K562 (cell line): ENCODE measurements around the gene LACC1. TPM values are rescaled to one million over a fixed set of nuclear protein-coding genes. Genes with fewer than 3 reads are reported as not detected.

Experiments used
- ATAC-seq: fragments of 200-7000 bp; cut with Tn5 transposase; 3 replicates; pipeline ENCODE4 v1.9.1; 2020; ENCODE audit warnings: moderate library complexity
- BruUV-seq: library from RNA; stranded (reverse); fragments of 400-500 nt; replicated peaks from 2 replicates; lab custom pipeline; 2021; lab: Mats Ljungman, UMichigan
- CTCF ChIA-PET: fragments of 300-600 bp; formaldehyde crosslinking; extraction: SDS; loops from one replicate; lab custom pipeline; 2021; ENCODE audit warnings: low intra/inter-chr PET ratio; lab: Yijun Ruan, JAX
- POLR2A ChIA-PET: fragments of 300-600, 350-650 bp; sonication (Branson Sonifier 250); formaldehyde crosslinking; extraction: SDS; loops from one replicate; lab custom pipeline; 2021; ENCODE audit warnings: antibody characterized with exemption, inconsistent platforms; lab: Yijun Ruan, JAX
- DNase-seq, 4 experiments: peaks; one replicate each; pipeline versions ENCODE4 v3.0.0 to v3.0.0-alpha.2; 2011 to 2018; ENCODE audit warnings: low spot score in 3 of 4, mixed read lengths in 3 of 4; ENCODE audit errors: extremely low read depth in 1 of 4
- FAIRE-seq: peaks from 2 replicates; lab custom pipeline; 2011; peaks lifted over from hg19 to GRCh38; lab: Jason Lieb, UNC
- H2AFZ ChIP-seq: 2 replicates; pipeline ENCODE4 v1.6.0; 2011; ENCODE audit warnings: low read depth, low read length, control low read depth, inconsistent platforms
- H3K27ac ChIP-seq: fragments of 200-600 bp; 3 replicates; pipeline ENCODE4 v1.8.0; 2011; ENCODE audit warnings: low read depth, mild to moderate bottlenecking, control low read depth, inconsistent platforms, low read length, moderate library complexity, mixed read lengths; ENCODE audit errors: extremely low read depth
- H3K27me3 ChIP-seq, 2 experiments: fragments of 300-600 bp in 1 of 2; 2 replicates in 1 of 2; 3 replicates in 1 of 2; pipeline versions ENCODE4 v1.6.0 to v1.8.0; 2011; ENCODE audit warnings: inconsistent platforms in 2 of 2, low read length in 2 of 2, mild to moderate bottlenecking in 1 of 2, mixed read lengths in 1 of 2, moderate library complexity in 1 of 2; ENCODE audit not compliant: control insufficient read depth in 2 of 2, insufficient read depth in 2 of 2
- H3K36me3 ChIP-seq: fragments of 300-600 bp; 3 replicates; pipeline ENCODE4 v1.8.0; 2011; ENCODE audit warnings: mild to moderate bottlenecking, low read length, inconsistent platforms; ENCODE audit not compliant: control insufficient read depth, insufficient read depth
- H3K4me1 ChIP-seq, 2 experiments: fragments of 200-600 bp in 1 of 2; replicated peaks in 1 of 2; 2 replicates in 1 of 2; 3 replicates in 1 of 2; pipeline versions ENCODE4 v1.5.1 to v1.8.0; 2011; ENCODE audit warnings: inconsistent platforms in 2 of 2, low read length in 2 of 2, mild to moderate bottlenecking in 1 of 2, mixed read lengths in 1 of 2, moderate library complexity in 1 of 2; ENCODE audit not compliant: control insufficient read depth in 2 of 2, insufficient read depth in 2 of 2
- H3K4me2 ChIP-seq: 2 replicates; pipeline ENCODE4 v1.6.1; 2011; ENCODE audit warnings: low read length, control low read depth, inconsistent platforms, mixed read lengths; ENCODE audit not compliant: insufficient read depth
- H3K4me3 ChIP-seq: fragments of 200-600 bp; sonication (generic), shearing (Covaris generic); 2 replicates; pipeline ENCODE4 v1.5.1; 2016; ENCODE audit warnings: control low read depth, inconsistent platforms
- H3K79me2 ChIP-seq: fragments of 200-600 bp; 3 replicates; pipeline ENCODE4 v1.8.0; 2011; ENCODE audit warnings: low read length, inconsistent platforms; ENCODE audit not compliant: control insufficient read depth, insufficient read depth
- H3K9ac ChIP-seq, 2 experiments: 2 replicates each; pipeline versions ENCODE4 v1.6.0 to v1.6.1; 2011; ENCODE audit warnings: low read depth in 2 of 2, low read length in 2 of 2, control low read depth in 1 of 2, inconsistent platforms in 1 of 2, mild to moderate bottlenecking in 1 of 2, mixed read lengths in 1 of 2; ENCODE audit not compliant: insufficient read depth in 1 of 2
- H3K9me1 ChIP-seq: one replicate; pipeline ENCODE4 v1.6.0; 2011; ENCODE audit warnings: inconsistent platforms, mild to moderate bottlenecking, low read length, moderate library complexity; ENCODE audit not compliant: control insufficient read depth, insufficient read depth
- H3K9me3 ChIP-seq: replicated peaks from 2 replicates; pipeline ENCODE4 v1.5.1; 2011; ENCODE audit warnings: low read depth, low read length, inconsistent platforms; ENCODE audit not compliant: control insufficient read depth, insufficient read depth
- H4K20me1 ChIP-seq: replicated peaks from 2 replicates; pipeline ENCODE4 v1.6.1; 2011; ENCODE audit warnings: low read length, inconsistent platforms, mixed read lengths; ENCODE audit not compliant: control insufficient read depth, insufficient read depth
- HOMEZ ChIP-seq: fragments of 250-450 bp; sonication (Bioruptor Pico); IDR thresholded peaks from 2 replicates; pipeline ENCODE4 v1.4.0; 2020; ENCODE audit warnings: mild to moderate bottlenecking, moderate library complexity
- HOXB6 ChIP-seq: fragments of 250-450 bp; sonication (Bioruptor Pico); IDR thresholded peaks from 2 replicates; pipeline ENCODE4 v1.5.1; 2022; ENCODE audit warnings: mild to moderate bottlenecking, borderline replicate concordance
- KLF6 ChIP-seq: fragments of 250-450 bp; sonication (Bioruptor Pico); IDR thresholded peaks from 2 replicates; pipeline ENCODE4 v1.4.0; 2020; ENCODE audit warnings: mild to moderate bottlenecking, moderate library complexity, borderline replicate concordance
- NCOA1 ChIP-seq: fragments of 450-650 bp; IDR thresholded peaks from 2 replicates; pipeline ENCODE4 v1.6.1; 2016; ENCODE audit warnings: low read depth
- NFE2L1 ChIP-seq: fragments of 450-650 bp; IDR thresholded peaks from 2 replicates; pipeline ENCODE4 v1.6.1; 2016; ENCODE audit warnings: missing genetic modification characterization, low read depth, mild to moderate bottlenecking, missing compliant biosample characterization, moderate library complexity, borderline replicate concordance
- NR1H2 ChIP-seq: sonication (generic); formaldehyde crosslinking; IDR thresholded peaks from 2 replicates; pipeline ENCODE4 v1.4.0; 2020; ENCODE audit warnings: mild to moderate bottlenecking, missing genetic modification reagents
- NRF1 ChIP-seq, 2 experiments: fragments of 450-650 bp; IDR thresholded peaks in 1 of 2; conservative IDR thresholded peaks in 1 of 2; 2 replicates each; pipeline ENCODE4 v1.6.1; 2014; ENCODE audit warnings: mild to moderate bottlenecking in 2 of 2
- PURB ChIP-seq: sonication (generic); formaldehyde crosslinking; IDR thresholded peaks from 2 replicates; pipeline ENCODE4 v1.9.0; 2021; ENCODE audit warnings: low read depth, mild to moderate bottlenecking, missing genetic modification reagents
- TAF7 ChIP-seq: fragments of 450-650 bp; IDR thresholded peaks from 2 replicates; pipeline ENCODE4 v1.6.1; 2016; ENCODE audit warnings: missing genetic modification characterization, missing compliant biosample characterization
- THRAP3 ChIP-seq: fragments of 450-650 bp; IDR thresholded peaks from 2 replicates; pipeline ENCODE4 v1.6.1; 2016; ENCODE audit warnings: mild to moderate bottlenecking, inconsistent platforms, borderline replicate concordance
- ZNF263 ChIP-seq: sonication (generic); formaldehyde crosslinking; IDR thresholded peaks from 2 replicates; pipeline ENCODE4 v1.8.0; 2022; ENCODE audit warnings: mild to moderate bottlenecking, missing genetic modification reagents, borderline replicate concordance
- ZNF277 ChIP-seq: fragments of 250-450 bp; sonication (Bioruptor Pico); IDR thresholded peaks from 2 replicates; pipeline ENCODE4 v1.8.0; 2022; ENCODE audit warnings: inconsistent platforms, mild to moderate bottlenecking, moderate library complexity, borderline replicate concordance
- ZNF398 ChIP-seq: fragments of 250-450 bp; sonication (Bioruptor Pico); IDR thresholded peaks from 2 replicates; pipeline ENCODE4 v1.8.0; 2021; ENCODE audit warnings: moderate library complexity, mild to moderate bottlenecking, inconsistent platforms
- ZNF639 ChIP-seq, 2 experiments: fragments of 200-800 bp in 1 of 2; sonication (Bioruptor generic) in 1 of 2; sonication (generic) in 1 of 2; formaldehyde crosslinking in 1 of 2; IDR thresholded peaks in 1 of 2; conservative IDR thresholded peaks in 1 of 2; 2 replicates each; pipeline versions ENCODE4 v1.5.0 to v1.6.1; 2016 to 2020; ENCODE audit warnings: missing compliant biosample characterization in 1 of 2, missing genetic modification characterization in 1 of 2, missing genetic modification reagents in 1 of 2
- ZNF644 ChIP-seq: fragments of 200-800 bp; sonication (Bioruptor generic); IDR thresholded peaks from 2 replicates; pipeline ENCODE4 v1.6.1; 2016; ENCODE audit warnings: low read depth, missing genetic modification characterization, missing compliant biosample characterization
- ZNF780A ChIP-seq: fragments of 250-450 bp; sonication (Bioruptor Pico); IDR thresholded peaks from 2 replicates; pipeline ENCODE4 v1.5.0; 2021; ENCODE audit warnings: mild to moderate bottlenecking
- ZZZ3 ChIP-seq: fragments of 450-650 bp; IDR thresholded peaks from 2 replicates; pipeline ENCODE4 v1.6.1; 2016; ENCODE audit warnings: antibody characterized with exemption, mild to moderate bottlenecking, moderate library complexity
- in situ Hi-C: fragments of 300-500 bp; cut with MboI; formaldehyde crosslinking; loops from 4 replicates; pipeline ENCODE4 v1.15.0; 2018; ENCODE audit warnings: inconsistent platforms, mixed read lengths
- intact Hi-C: fragments of 100-400 bp; cut with micrococcal nuclease; formaldehyde crosslinking; loops from 2 replicates; pipeline ENCODE4 v1.14.2; 2022
- polyA plus RNA-seq, 8 experiments: library from polyadenylated mRNA; depleted of rRNA in 4 of 8; stranded (reverse) in 5 of 8; unstranded in 3 of 8; fragments of >200 nt; fragmentation: Nextera tagmentation in 2 of 8; fragmentation: Illumina TruSeq in 1 of 8; extraction: Ambion mirVana in 2 of 8; extraction: Trizol in 1 of 8; gene quantifications; 2 replicates each; pipeline versions ENCODE4 v1.2.1 to v1.2.3, GENCODE V29; 2011 to 2014; ENCODE audit warnings: inconsistent platforms in 1 of 8, missing spikeins in 1 of 8
- total RNA-seq, 7 experiments: library from RNA; depleted of rRNA in 6 of 7; stranded (reverse); fragments of >200 nt in 6 of 7; fragmentation: Illumina TruSeq in 2 of 7; extraction: Trizol in 2 of 7; gene quantifications; 2 replicates each; pipeline versions ENCODE4 v1.2.1 to v1.2.3, GENCODE V29; 2011 to 2021; ENCODE audit warnings: low replicate concordance in 1 of 7

The LACC1 gene
- total and polyA plus RNA-seq, 9 of the 15 experiments (the other 6 are each of a cell fraction or from before 2014, with no cell fraction given): 0.24 TPM; not detected in 8

GRCh38 chr13:43934273-43934672 is 54.6 kb downstream of the LACC1 start:
- Histone ChIP-seq H3K27me3 (no peaks in the 10 kb centered on the region), H3K9ac (no peak overlapping the region), H4K20me1 (no peaks in the 10 kb centered on the region), H3K27ac (no peak overlapping the region), H2AFZ (no peak overlapping the region), H3K36me3 (no peaks in the 10 kb centered on the region), H3K4me3 (no peak overlapping the region), H3K79me2 (no peaks in the 10 kb centered on the region), H3K9me3 (no peaks in the 10 kb centered on the region), H3K4me2 (no peak overlapping the region), H3K4me1 (no peaks in the 10 kb centered on the region), H3K9me1 (no peaks in the 10 kb centered on the region)
- BruUV-seq: no TSS peak
- DNase-seq (no peak), ATAC-seq (no peak), FAIRE-seq (no peak)
- in situ Hi-C loops (no loop called here), intact Hi-C loops (no loop called here)
- CTCF ChIA-PET: no interaction called here
- POLR2A ChIA-PET: no interaction called here
- TF ChIP-seq TAF7 (tag) (no peak), NFE2L1 (tag) (no peak), NRF1 (conservative IDR thresholded peaks at IDR 0.05 in 1 of 2, IDR thresholded peaks at IDR 0.05 in 1 of 2) (no peak), ZNF644 (tag) (no peak), ZNF780A (CRISPR knock-in tag) (no peak), ZNF277 (no peak), ZNF639 (CRISPR knock-in tag; conservative IDR thresholded peaks at IDR 0.05 in 1 of 2, IDR thresholded peaks at IDR 0.05 in 1 of 2) (no peak), HOMEZ (no peak), PURB (no peak), ZZZ3 (no peak), KLF6 (CRISPR knock-in tag) (no peak), THRAP3 (no peak), NCOA1 (no peak), NR1H2 (no peak), HOXB6 (CRISPR knock-in tag) (no peak), ZNF263 (CRISPR knock-in tag) (no peak), ZNF398 (CRISPR knock-in tag) (no peak)
